Right lobe of liver (tissue), 6 donors: ENCODE results near the gene CEP164. TPM values are rescaled to one million over a fixed set of nuclear protein-coding genes. Genes with fewer than 3 reads are reported as not detected.

ENCODE experiments used
- ATAC-seq, 4 donors: fragments of 200-7000 bp; cut with Tn5 transposase; one replicate each; pipeline ENCODE4 v1.9.1; 2020; ENCODE audit warnings: mild to moderate bottlenecking in 4 of 4, moderate library complexity in 4 of 4
- DNase-seq, 3 donors: peaks; one replicate each; pipeline ENCODE4 v3.0.0-alpha.2; 2020
- H3K27ac ChIP-seq, 3 donors: fragments of 200-600 bp; one replicate each; pipeline ENCODE4 v1.8.0; 2022
- H3K27me3 ChIP-seq, 2 donors: fragments of 200-600 bp; one replicate each; pipeline ENCODE4 v1.8.0; 2022
- H3K36me3 ChIP-seq, 4 donors: fragments of 200-600 bp; sonication (generic) in 1 of 4; one replicate each; pipeline versions ENCODE4 v1.5.1 to v1.8.0; 2017 to 2022; ENCODE audit warnings: control low read depth in 1 of 4
- H3K4me1 ChIP-seq, 4 donors: fragments of 200-600 bp; sonication (generic) in 1 of 4; one replicate each; pipeline versions ENCODE4 v1.5.1 to v1.8.0; 2017 to 2022; ENCODE audit warnings: control low read depth in 1 of 4
- H3K4me3 ChIP-seq, 3 donors: fragments of 200-600 bp; one replicate each; pipeline ENCODE4 v1.8.0; 2022
- H3K9me3 ChIP-seq, 4 donors: fragments of 200-600 bp; sonication (generic) in 1 of 4; one replicate each; pipeline versions ENCODE4 v1.5.1 to v1.8.0; 2017 to 2022; ENCODE audit warnings: control low read depth in 1 of 4
- POLR2A ChIP-seq: fragments of 450-650 bp; IDR thresholded peaks from one replicate; pipeline ENCODE4 v1.6.1; 2017; ENCODE audit warnings: antibody characterized with exemption, mild to moderate bottlenecking
- WGBS: methylation state at CpG from one replicate; pipeline ENCODE4 v1.1.6; 2018; ENCODE audit warnings: low coverage, low lambda C conversion rate; ENCODE audit not compliant: insufficient coverage; ENCODE audit errors: missing lambda C conversion rate; 5-methylcytosine and 5-hydroxymethylcytosine counted together
- intact Hi-C, 2 donors: fragments of 100-400 bp; cut with DNase I; formaldehyde crosslinking; loops; one replicate each; pipeline versions ENCODE4 v1.11.2 to v1.14.1; 2022
- total RNA-seq, 6 experiments: library from RNA; depleted of rRNA in 2 of 6; stranded (reverse); fragments of >200 nt in 2 of 6; fragmentation: NEBNext Ultra II Directional in 3 of 6; extraction: Animal tissue kit (Norgen Biotek cat#: 25700) in 3 of 6; gene quantifications; one replicate each; pipeline versions ENCODE4 v1.1.0 to v1.2.4, GENCODE V29; 2016 to 2023
- TF ChIP-seq, protein P1 (sequence below), 4 donors: fragments of 200-600 bp in 3 of 4; fragments of 450-650 bp in 1 of 4; IDR thresholded peaks; one replicate each; pipeline versions ENCODE4 v1.5.1 to v1.8.0; 2016 to 2022; ENCODE audit warnings: antibody characterized with exemption in 4 of 4, mild to moderate bottlenecking in 2 of 4
- donor health status: DM: no; HTN: yes; CAD: no.
- donor health status: DM: no; HTN: no; CAD: no.
- donor health status: DM: no; HTN: no; CAD: no.
- donor health status: DM: no; HTN: yes; CAD: no.
- donor health status: DM: no; HTN: yes; CAD: no.

Gene CEP164
- total RNA-seq, 6 experiments from 2014 or later: 7.2 to 11.2 (median 8.6) TPM

DNA sequence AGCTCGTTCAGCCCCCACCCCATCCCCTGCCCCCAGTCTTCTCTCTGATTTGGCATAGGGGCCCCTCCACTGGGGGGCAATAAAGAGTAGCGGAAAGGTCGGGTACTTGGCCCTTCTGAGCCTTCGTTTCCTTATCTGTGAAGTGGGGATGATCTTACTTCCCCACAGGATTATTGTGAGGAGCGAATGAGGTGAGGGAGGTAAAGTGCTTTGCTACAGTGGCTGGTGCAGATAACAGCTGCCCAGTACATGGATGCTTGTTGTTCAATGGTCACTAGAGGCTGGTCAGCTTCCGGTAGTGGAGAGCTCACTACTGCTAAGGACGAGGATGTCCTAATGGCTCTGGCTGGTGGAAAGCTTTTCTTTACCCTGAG, 101.2 kb downstream of the CEP164 start:
- Histone ChIP-seq H3K36me3 (no peaks in the 10 kb centered on the region), H3K9me3 (no peaks in the 10 kb centered on the region), H3K27me3 (no peaks in the 10 kb centered on the region), H3K27ac (no peak overlapping the region), H3K4me3 (no peak overlapping the region), H3K4me1 (no peaks in the 10 kb centered on the region)
- intact Hi-C loops: loop anchor here in 1 of 2 donors (10.0 kb wide), 1 partner anchor 366 kb away; the partner anchor contains the start of gene DSCAML1
- TF ChIP-seq, protein P1, sequence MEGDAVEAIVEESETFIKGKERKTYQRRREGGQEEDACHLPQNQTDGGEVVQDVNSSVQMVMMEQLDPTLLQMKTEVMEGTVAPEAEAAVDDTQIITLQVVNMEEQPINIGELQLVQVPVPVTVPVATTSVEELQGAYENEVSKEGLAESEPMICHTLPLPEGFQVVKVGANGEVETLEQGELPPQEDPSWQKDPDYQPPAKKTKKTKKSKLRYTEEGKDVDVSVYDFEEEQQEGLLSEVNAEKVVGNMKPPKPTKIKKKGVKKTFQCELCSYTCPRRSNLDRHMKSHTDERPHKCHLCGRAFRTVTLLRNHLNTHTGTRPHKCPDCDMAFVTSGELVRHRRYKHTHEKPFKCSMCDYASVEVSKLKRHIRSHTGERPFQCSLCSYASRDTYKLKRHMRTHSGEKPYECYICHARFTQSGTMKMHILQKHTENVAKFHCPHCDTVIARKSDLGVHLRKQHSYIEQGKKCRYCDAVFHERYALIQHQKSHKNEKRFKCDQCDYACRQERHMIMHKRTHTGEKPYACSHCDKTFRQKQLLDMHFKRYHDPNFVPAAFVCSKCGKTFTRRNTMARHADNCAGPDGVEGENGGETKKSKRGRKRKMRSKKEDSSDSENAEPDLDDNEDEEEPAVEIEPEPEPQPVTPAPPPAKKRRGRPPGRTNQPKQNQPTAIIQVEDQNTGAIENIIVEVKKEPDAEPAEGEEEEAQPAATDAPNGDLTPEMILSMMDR (IDR thresholded peaks at IDR 0.05): no peak
- no peak for TF ChIP-seq POLR2A
- DNase-seq: no peak
- WGBS: 71% methylated on average over 7 of the region's 7 CpGs
- no peak for ATAC-seq

DNA sequence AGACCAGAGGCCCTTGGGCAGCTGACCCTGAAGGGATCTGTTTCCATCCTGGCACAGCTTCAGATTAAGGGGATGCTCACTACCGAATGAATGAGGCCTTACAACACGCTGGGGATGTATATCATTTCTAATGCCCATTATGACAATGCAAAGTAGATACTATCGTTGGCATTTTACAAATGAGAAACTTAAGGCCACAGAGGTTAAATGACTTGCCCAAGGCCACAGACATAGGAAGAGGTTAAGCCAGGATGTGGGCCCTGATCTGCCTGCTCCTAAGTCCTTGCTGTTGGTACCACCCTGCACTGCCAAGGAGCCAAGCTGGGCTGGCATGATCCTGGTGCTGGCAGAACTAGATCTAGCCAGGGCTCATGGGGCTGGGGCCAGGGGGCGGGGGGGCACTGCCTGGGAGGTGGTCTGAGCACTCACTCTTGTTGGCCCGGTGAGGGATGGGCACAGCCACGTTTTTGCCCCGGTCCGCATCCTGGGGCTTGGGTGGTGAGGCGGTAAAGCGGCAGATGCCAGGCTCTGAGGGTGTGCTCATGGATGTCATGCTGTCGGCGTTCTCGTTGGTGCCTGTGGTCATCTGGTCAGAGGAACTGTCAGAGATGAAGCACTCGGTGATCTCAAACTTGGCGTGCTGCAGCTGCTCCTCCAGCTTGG, 102.8 kb downstream of the CEP164 start:
- no peaks in the 10 kb centered on the region for H3K4me1 ChIP-seq
- no peak for ATAC-seq
- no peaks in the 10 kb centered on the region for H3K9me3 ChIP-seq
- H3K27ac ChIP-seq: no peak overlapping the region
- no peak overlapping the region for H3K4me3 ChIP-seq
- DNase-seq: no peak
- intact Hi-C loops: loop anchor here in 1 of 2 donors (10.0 kb wide), 1 partner anchor 374 kb away; no protein-coding TSS in a partner anchor
- TF ChIP-seq POLR2A: no peak
- TF ChIP-seq, protein P1 (IDR thresholded peaks at IDR 0.05): no peak
- H3K27me3 ChIP-seq: no peaks in the 10 kb centered on the region
- 77% methylated on average over 2 of the region's 15 CpGs for WGBS
- no peaks in the 10 kb centered on the region for H3K36me3 ChIP-seq

DNA sequence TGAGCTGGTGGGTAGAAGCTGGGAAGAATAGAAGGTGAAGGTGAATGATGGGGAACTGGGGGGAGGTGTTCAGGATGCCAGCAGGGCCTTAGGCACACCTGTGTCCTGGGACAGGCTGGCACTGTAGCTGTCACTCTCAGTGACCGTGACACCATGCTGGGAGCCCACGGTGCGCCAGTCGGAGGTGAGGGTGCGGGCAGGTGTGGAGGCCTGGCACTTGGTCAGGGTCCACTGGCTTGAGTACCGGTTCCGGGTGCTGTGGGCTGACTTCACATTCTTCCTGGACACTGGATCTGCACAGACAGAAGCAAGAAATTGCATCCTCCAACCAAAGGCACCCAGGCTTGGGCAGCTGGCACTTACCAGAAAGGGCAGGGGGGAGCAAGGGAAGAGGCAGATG, 103.8 kb downstream of the CEP164 start:
- Histone ChIP-seq H3K27ac (no peak overlapping the region), H3K4me3 (no peak overlapping the region), H3K36me3 (no peaks in the 10 kb centered on the region), H3K9me3 (no peaks in the 10 kb centered on the region), H3K4me1 (no peaks in the 10 kb centered on the region), H3K27me3 (no peaks in the 10 kb centered on the region)
- ATAC-seq: no peak
- DNase-seq: no peak
- intact Hi-C loops: loop anchor here in 1 of 2 donors (10.0 kb wide), 1 partner anchor 373 kb away; no protein-coding TSS in a partner anchor
- 80% methylated on average over 1 of the region's 7 CpGs for WGBS
- TF ChIP-seq, protein P1 (IDR thresholded peaks at IDR 0.05): no peak
- no peak for TF ChIP-seq POLR2A

GRCh38 chr11:117433717-117434116, 106.1 kb downstream of the CEP164 start:
- Histone ChIP-seq H3K4me3 (no peak overlapping the region), H3K27ac (no peak overlapping the region), H3K27me3 (no peaks in the 10 kb centered on the region), H3K9me3 (no peaks in the 10 kb centered on the region), H3K4me1 (no peaks in the 10 kb centered on the region), H3K36me3 (no peaks in the 10 kb centered on the region)
- intact Hi-C loops: loop anchor here in 1 of 2 donors (10.0 kb wide), 1 partner anchor 371 kb away; no protein-coding TSS in a partner anchor
- DNase-seq: no peak
- TF ChIP-seq, protein P1 (IDR thresholded peaks at IDR 0.05): no peak
- no peak for ATAC-seq
